ENCODE results near the gene BDNF. TPM values are rescaled to one million over a fixed set of nuclear protein-coding genes. Genes with fewer than 3 reads are reported as not detected.

Gene BDNF
- total RNA-seq, 1 experiment from 2014 or later: 8.3 TPM

- H3K27me3 Mint-ChIP-seq (ENCODE audit: unreplicated experiment): peaks cover 18% of the 10 kb centered on the region
- DNase-seq: no peak
- TF ChIP-seq, protein P1, sequence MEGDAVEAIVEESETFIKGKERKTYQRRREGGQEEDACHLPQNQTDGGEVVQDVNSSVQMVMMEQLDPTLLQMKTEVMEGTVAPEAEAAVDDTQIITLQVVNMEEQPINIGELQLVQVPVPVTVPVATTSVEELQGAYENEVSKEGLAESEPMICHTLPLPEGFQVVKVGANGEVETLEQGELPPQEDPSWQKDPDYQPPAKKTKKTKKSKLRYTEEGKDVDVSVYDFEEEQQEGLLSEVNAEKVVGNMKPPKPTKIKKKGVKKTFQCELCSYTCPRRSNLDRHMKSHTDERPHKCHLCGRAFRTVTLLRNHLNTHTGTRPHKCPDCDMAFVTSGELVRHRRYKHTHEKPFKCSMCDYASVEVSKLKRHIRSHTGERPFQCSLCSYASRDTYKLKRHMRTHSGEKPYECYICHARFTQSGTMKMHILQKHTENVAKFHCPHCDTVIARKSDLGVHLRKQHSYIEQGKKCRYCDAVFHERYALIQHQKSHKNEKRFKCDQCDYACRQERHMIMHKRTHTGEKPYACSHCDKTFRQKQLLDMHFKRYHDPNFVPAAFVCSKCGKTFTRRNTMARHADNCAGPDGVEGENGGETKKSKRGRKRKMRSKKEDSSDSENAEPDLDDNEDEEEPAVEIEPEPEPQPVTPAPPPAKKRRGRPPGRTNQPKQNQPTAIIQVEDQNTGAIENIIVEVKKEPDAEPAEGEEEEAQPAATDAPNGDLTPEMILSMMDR (IDR thresholded peaks at IDR 0.05; ENCODE audit: unreplicated experiment): no peak
- BruUV-seq (replicated peaks): no TSS peak
- no peaks in the 10 kb centered on the region for H3K36me3 Mint-ChIP-seq (ENCODE audit: insufficient read depth, unreplicated experiment)
- intact Hi-C loops (cut with micrococcal nuclease; ENCODE audit: unreplicated experiment): no loop called here
- H3K4me3 Mint-ChIP-seq (ENCODE audit: low read depth, unreplicated experiment): no peak overlapping the region
- H3K4me1 Mint-ChIP-seq (ENCODE audit: low read depth, unreplicated experiment): no peaks in the 10 kb centered on the region
- no peaks in the 10 kb centered on the region for H3K9me3 Mint-ChIP-seq (ENCODE audit: low read depth, unreplicated experiment)
- no peak overlapping the region for H3K27ac Mint-ChIP-seq (ENCODE audit: unreplicated experiment)
- CTCF ChIA-PET: no interaction called here
Measured at GRCh38 chr11:27618281-27618915, 81.9 kb downstream of the BDNF start.

GRCh38 chr11:27616711-27617110, 83.5 kb downstream of the BDNF start:
- CTCF ChIA-PET: no interaction called here
- Mint-ChIP-seq H3K36me3 (ENCODE audit: insufficient read depth, unreplicated experiment) (no peaks in the 10 kb centered on the region), H3K27me3 (ENCODE audit: unreplicated experiment) (peaks cover 17% of the 10 kb centered on the region), H3K4me1 (ENCODE audit: low read depth, unreplicated experiment) (no peaks in the 10 kb centered on the region), H3K9me3 (ENCODE audit: low read depth, unreplicated experiment) (no peaks in the 10 kb centered on the region), H3K27ac (ENCODE audit: unreplicated experiment) (no peak overlapping the region), H3K4me3 (ENCODE audit: low read depth, unreplicated experiment) (no peak overlapping the region)
- TF ChIP-seq, protein P1 (IDR thresholded peaks at IDR 0.05; ENCODE audit: unreplicated experiment): no peak
- intact Hi-C loops (cut with micrococcal nuclease; ENCODE audit: unreplicated experiment): no loop called here
- no peak for DNase-seq
- no TSS peak for BruUV-seq (replicated peaks)

- no peak for DNase-seq
- CTCF ChIA-PET: interaction anchor here (0.7 kb wide), 1 partner anchor 910 kb away, joined by 3 read pairs; no protein-coding TSS in a partner anchor
- Mint-ChIP-seq H3K9me3 (ENCODE audit: low read depth, unreplicated experiment) (no peaks in the 10 kb centered on the region), H3K36me3 (ENCODE audit: insufficient read depth, unreplicated experiment) (no peaks in the 10 kb centered on the region), H3K27ac (ENCODE audit: unreplicated experiment) (no peak overlapping the region), H3K27me3 (ENCODE audit: unreplicated experiment) (peaks cover 26% of the 10 kb centered on the region), H3K4me3 (ENCODE audit: low read depth, unreplicated experiment) (no peak overlapping the region), H3K4me1 (ENCODE audit: low read depth, unreplicated experiment) (no peaks in the 10 kb centered on the region)
- intact Hi-C loops (cut with micrococcal nuclease; ENCODE audit: unreplicated experiment): no loop called here
- TF ChIP-seq, protein P1 (IDR thresholded peaks at IDR 0.05; ENCODE audit: unreplicated experiment): no peak
- BruUV-seq (replicated peaks): no TSS peak
Measured at GRCh38 chr11:27615833-27616232, 84.4 kb downstream of the BDNF start.

- no peak overlapping the region for H3K27ac Mint-ChIP-seq (ENCODE audit: unreplicated experiment)
- H3K27me3 Mint-ChIP-seq (ENCODE audit: unreplicated experiment): peaks cover 24% of the 10 kb centered on the region
- no peak overlapping the region for H3K4me3 Mint-ChIP-seq (ENCODE audit: low read depth, unreplicated experiment)
- H3K36me3 Mint-ChIP-seq (ENCODE audit: insufficient read depth, unreplicated experiment): no peaks in the 10 kb centered on the region
- H3K9me3 Mint-ChIP-seq (ENCODE audit: low read depth, unreplicated experiment): no peaks in the 10 kb centered on the region
- CTCF ChIA-PET: no interaction called here
- intact Hi-C loops (cut with micrococcal nuclease; ENCODE audit: unreplicated experiment): no loop called here
- no TSS peak for BruUV-seq (replicated peaks)
- TF ChIP-seq, protein P1 (IDR thresholded peaks at IDR 0.05; ENCODE audit: unreplicated experiment): no peak
- no peaks in the 10 kb centered on the region for H3K4me1 Mint-ChIP-seq (ENCODE audit: low read depth, unreplicated experiment)
- DNase-seq: no peak
Measured at GRCh38 chr11:27614092-27614491, 86.2 kb downstream of the BDNF start.

Data from Calu3 (cell line).